Erythroblast (primary cell): ENCODE measurements around the gene PDCD4.

Experiments
- GATA1 ChIP-seq: IDR thresholded peaks from 2 replicates; pipeline ENCODE4 v1.6.1; 2011; ENCODE audit warnings: low read depth, mild to moderate bottlenecking, control low read depth, low read length, moderate library complexity
- POLR2A ChIP-seq: IDR thresholded peaks from 2 replicates; pipeline ENCODE4 v1.6.1; 2011; ENCODE audit warnings: mild to moderate bottlenecking, low read length

DNA sequence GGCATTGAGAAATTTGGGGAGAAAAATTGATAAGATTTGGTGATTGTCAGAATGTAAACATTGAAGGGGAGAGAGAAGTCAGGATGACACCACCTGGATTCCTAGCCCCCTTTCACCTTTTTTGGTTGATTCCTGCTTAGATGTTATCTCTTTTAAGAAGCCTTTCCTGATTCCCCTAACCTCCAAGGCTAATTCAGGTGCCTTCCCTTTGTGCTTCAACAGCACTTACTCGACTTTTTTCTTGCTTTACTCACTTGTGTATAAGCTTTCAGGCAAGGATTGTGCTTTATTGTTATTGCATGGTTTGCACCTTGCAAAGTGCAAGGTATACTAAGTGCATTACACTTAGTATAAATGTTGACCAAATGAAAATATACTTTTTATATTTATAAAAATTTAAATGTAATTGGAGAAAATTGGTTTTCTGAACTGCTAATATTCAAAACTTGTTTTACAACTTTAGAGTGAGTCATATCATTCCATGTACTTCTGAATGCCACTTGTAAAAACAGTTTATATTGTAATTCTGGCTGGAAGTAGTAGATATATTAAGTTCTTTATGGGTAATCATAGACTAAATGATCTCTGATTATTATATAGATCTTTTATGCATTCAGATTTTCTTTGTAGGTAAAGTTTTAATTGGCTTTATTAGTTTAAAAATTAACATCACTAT, 60.9 kb downstream of the PDCD4 start:
- no peak for TF ChIP-seq POLR2A
- TF ChIP-seq GATA1, result no peak
